SH-SY5Y (cell line): Measurements from ENCODE around the gene CDC26.

Source experiments
- GATA2 ChIP-seq: IDR thresholded peaks from 2 replicates; pipeline ENCODE4 v1.6.1; 2011; ENCODE audit warnings: mild to moderate bottlenecking, low read depth, low read length
- GATA3 ChIP-seq: IDR thresholded peaks from 2 replicates; pipeline ENCODE4 v1.6.1; 2011; ENCODE audit warnings: low read depth, mild to moderate bottlenecking, low read length, moderate library complexity

DNA sequence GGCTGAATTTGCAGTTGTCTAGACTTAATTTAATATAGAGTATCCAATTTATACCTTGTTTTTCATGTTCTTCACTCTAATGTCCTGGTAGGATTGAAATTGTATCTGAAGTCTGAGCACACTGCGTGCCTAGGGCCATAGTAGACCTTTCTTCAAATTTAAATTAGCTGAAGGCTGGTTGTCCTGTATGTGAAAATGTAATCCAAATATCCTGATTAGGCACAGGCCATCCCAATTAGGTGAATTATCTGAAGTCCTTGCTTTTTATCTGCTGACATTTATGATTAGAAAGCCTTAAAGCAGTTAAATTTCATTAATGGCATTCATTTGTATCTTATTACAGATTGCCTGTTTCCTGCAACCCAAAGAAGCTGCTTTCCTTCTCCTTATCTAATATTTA lies 20.4 kb downstream of the CDC26 start:
- TF ChIP-seq GATA2 (no peak), GATA3 (peak; percentile 57)
